Endothelial cell of umbilical vein (primary cell): ENCODE data around the gene DNAI7. TPM values are rescaled to one million over a fixed set of nuclear protein-coding genes. Genes with fewer than 3 reads are reported as not detected.

ENCODE experiments used
- BruUV-seq: library from RNA; stranded (reverse); fragments of 400-500 nt; replicated peaks from 2 replicates; lab custom pipeline; 2021; lab: Mats Ljungman, UMichigan
- CTCF ChIA-PET: fragments of 300-600, 350-600 bp; sonication (Branson Sonifier 250); formaldehyde crosslinking; loops from one replicate; lab custom pipeline; 2021; ENCODE audit warnings: antibody characterized with exemption, inconsistent platforms; lab: Charles Lee
- POLR2A ChIA-PET: fragments of 300-600, 350-600 bp; sonication (Branson Sonifier 250); formaldehyde crosslinking; loops from one replicate; lab custom pipeline; 2021; ENCODE audit warnings: antibody characterized with exemption, inconsistent platforms; lab: Charles Lee
- DNase-seq: peaks from one replicate; pipeline ENCODE4 v3.0.0-alpha.2; 2011; ENCODE audit warnings: low read depth, low spot score
- FAIRE-seq: peaks from 2 replicates; lab custom pipeline; 2011; peaks lifted over from hg19 to GRCh38; lab: Jason Lieb, UNC
- H2AFZ ChIP-seq: 2 replicates; pipeline ENCODE4 v1.6.0; 2012; ENCODE audit warnings: low read depth, low read length, control low read depth, inconsistent platforms
- H3K27ac ChIP-seq: 2 replicates; pipeline ENCODE4 v1.5.1; 2011; ENCODE audit warnings: low read depth, mild to moderate bottlenecking, control low read depth, low read length, moderate library complexity; ENCODE audit not compliant: insufficient read depth
- H3K27me3 ChIP-seq, 2 experiments: 2 replicates each; pipeline versions ENCODE4 v1.6.0 to v1.6.1; 2011; ENCODE audit warnings: low read length in 2 of 2, mixed read lengths in 1 of 2; ENCODE audit not compliant: control insufficient read depth in 2 of 2, insufficient read depth in 2 of 2
- H3K36me3 ChIP-seq, 2 experiments: 2 replicates in 1 of 2; 3 replicates in 1 of 2; pipeline ENCODE4 v1.5.1; 2011; ENCODE audit warnings: low read length in 2 of 2, mild to moderate bottlenecking in 1 of 2, moderate library complexity in 1 of 2; ENCODE audit not compliant: control insufficient read depth in 2 of 2, insufficient read depth in 2 of 2; ENCODE audit errors: extremely low read depth in 1 of 2
- H3K4me1 ChIP-seq: 3 replicates; pipeline ENCODE4 v1.5.1; 2011; ENCODE audit warnings: mild to moderate bottlenecking, low read length; ENCODE audit not compliant: control insufficient read depth, insufficient read depth; ENCODE audit errors: extremely low read depth
- H3K4me2 ChIP-seq: 2 replicates; pipeline ENCODE4 v1.6.1; 2011; ENCODE audit warnings: low read length, control low read depth, mixed read lengths; ENCODE audit not compliant: insufficient read depth
- H3K4me3 ChIP-seq, 3 experiments: fragments of 200-600 bp in 1 of 3; sonication (generic), shearing (Covaris generic) in 1 of 3; replicated peaks in 1 of 3; 2 replicates each; pipeline ENCODE4 v1.5.1; 2011 to 2016; ENCODE audit warnings: control low read depth in 3 of 3, low read length in 3 of 3, mild to moderate bottlenecking in 2 of 3, inconsistent platforms in 1 of 3, low read depth in 1 of 3, moderate library complexity in 1 of 3; ENCODE audit not compliant: insufficient read depth in 1 of 3
- H3K79me2 ChIP-seq: 2 replicates; pipeline ENCODE4 v1.6.0; 2012; ENCODE audit warnings: low read length, inconsistent platforms; ENCODE audit not compliant: control insufficient read depth, insufficient read depth
- H3K9ac ChIP-seq: replicated peaks from 2 replicates; pipeline ENCODE3; 2011; ENCODE audit warnings: low read length, control low read depth; ENCODE audit not compliant: insufficient read depth; ENCODE audit errors: extremely low read depth
- H3K9me1 ChIP-seq: replicated peaks from 3 replicates; pipeline ENCODE4 v1.6.0; 2011; ENCODE audit warnings: mild to moderate bottlenecking, low read length; ENCODE audit not compliant: control insufficient read depth, insufficient read depth; ENCODE audit errors: extremely low read depth
- H3K9me3 ChIP-seq: replicated peaks from 2 replicates; pipeline ENCODE4 v1.5.1; 2012; ENCODE audit warnings: low read length, inconsistent platforms; ENCODE audit not compliant: control insufficient read depth, insufficient read depth
- H4K20me1 ChIP-seq: replicated peaks from 2 replicates; pipeline ENCODE3; 2011; ENCODE audit warnings: mild to moderate bottlenecking, low read length; ENCODE audit not compliant: control insufficient read depth, insufficient read depth; ENCODE audit errors: extremely low read depth
- CTCF ChIP-seq, 2 donors: IDR thresholded peaks; 1 replicate in 1 of 2; 2 replicates in 1 of 2; pipeline ENCODE4 v1.5.1; 2011; ENCODE audit warnings: low read length in 2 of 2, mild to moderate bottlenecking in 2 of 2, moderate library complexity in 2 of 2, control low read depth in 1 of 2, inconsistent platforms in 1 of 2, low read depth in 1 of 2; ENCODE audit not compliant: insufficient read depth in 1 of 2; ENCODE audit errors: extremely low read depth in 1 of 2
- EZH2 ChIP-seq: IDR thresholded peaks from 2 replicates; pipeline ENCODE4 v1.6.1; 2012; ENCODE audit warnings: borderline replicate concordance, low read depth, mild to moderate bottlenecking, moderate library complexity, low read length, inconsistent platforms; ENCODE audit not compliant: severe bottlenecking
- FOS ChIP-seq: IDR thresholded peaks from 2 replicates; pipeline ENCODE4 v1.6.1; 2011; ENCODE audit warnings: mild to moderate bottlenecking, low read length, moderate library complexity, borderline replicate concordance; ENCODE audit not compliant: insufficient read depth
- GATA2 ChIP-seq: IDR thresholded peaks from 2 replicates; pipeline ENCODE4 v1.7.0; 2011; ENCODE audit warnings: low read depth, mild to moderate bottlenecking, moderate library complexity, mixed read lengths, low read length; ENCODE audit not compliant: insufficient read length, insufficient read depth
- JUN ChIP-seq: IDR thresholded peaks from 2 replicates; pipeline ENCODE4 v1.6.1; 2011; ENCODE audit warnings: borderline replicate concordance, low read depth; ENCODE audit not compliant: insufficient read length, insufficient read depth
- MAX ChIP-seq: IDR thresholded peaks from 2 replicates; pipeline ENCODE4 v1.6.1; 2011; ENCODE audit not compliant: insufficient read depth, insufficient read length
- MYC ChIP-seq: IDR thresholded peaks from one replicate; pipeline ENCODE4 v1.6.1; 2011; ENCODE audit warnings: mild to moderate bottlenecking, low read depth, low read length
- POLR2A ChIP-seq: IDR thresholded peaks from 2 replicates; pipeline ENCODE4 v1.6.1; 2012; ENCODE audit warnings: low read depth, mild to moderate bottlenecking, control low read depth, low read length
- POLR2AphosphoS5 ChIP-seq: IDR thresholded peaks from 2 replicates; pipeline ENCODE4 v1.6.1; 2012; ENCODE audit warnings: low read depth, mild to moderate bottlenecking, control low read depth, low read length, moderate library complexity; ENCODE audit not compliant: insufficient read depth
- dilution Hi-C: fragments of 300-500 bp; cut with MboI; formaldehyde crosslinking; loops from one replicate; pipeline ENCODE4 v1.15.0; 2019; ENCODE audit warnings: low sequenced_read_pairs; ENCODE audit not compliant: extremely low pct_ligation_motif_present
- intact Hi-C: fragments of 100-400 bp; cut with micrococcal nuclease; formaldehyde crosslinking; loops from one replicate; pipeline ENCODE4 v1.10.0; 2022
- polyA plus RNA-seq, 4 experiments: library from polyadenylated mRNA; depleted of rRNA in 3 of 4; stranded (reverse) in 3 of 4; unstranded in 1 of 4; fragments of >200 nt; gene quantifications; 2 replicates each; pipeline versions ENCODE4 v1.2.1 to v1.2.3, GENCODE V29; 2011 to 2012; ENCODE audit warnings: missing spikeins in 1 of 4
- total RNA-seq: library from RNA; stranded (reverse); gene quantifications from 2 replicates; pipeline ENCODE4 v1.2.3, GENCODE V29; 2021

Gene DNAI7
- total and polyA plus RNA-seq, 2 donors (not counting 3 experiments of a cell fraction or from before 2014, with no cell fraction given): not detected

- H3K4me3 ChIP-seq: no peak overlapping the region
- no peak overlapping the region for H3K27ac ChIP-seq
- no peaks in the 10 kb centered on the region for H3K27me3 ChIP-seq
- no TSS peak for BruUV-seq
- H3K79me2 ChIP-seq: no peaks in the 10 kb centered on the region
- FAIRE-seq: no peak
- H3K9ac ChIP-seq: no peak overlapping the region
- H3K9me3 ChIP-seq: no peaks in the 10 kb centered on the region
- dilution Hi-C loops (no loop called here), intact Hi-C loops (no loop called here)
- DNase-seq: peak; percentile 61
- H4K20me1 ChIP-seq: no peaks in the 10 kb centered on the region
- H3K9me1 ChIP-seq: no peaks in the 10 kb centered on the region
- peaks cover 10% of the 10 kb centered on the region for H3K4me1 ChIP-seq
- H3K36me3 ChIP-seq: no peaks in the 10 kb centered on the region
- H2AFZ ChIP-seq: peak overlapping the region; percentile 24
- CTCF ChIA-PET: interaction anchor here (0.7 to 1.0 kb wide), 2 partner anchors 72 to 85 kb away, joined by 3 read pairs; no protein-coding TSS in a partner anchor
- peak overlapping the region; percentile 28 for H3K4me2 ChIP-seq
- POLR2A ChIA-PET: interaction anchor here (1.0 kb wide), 1 partner anchor 32 kb away, joined by 3 read pairs; no protein-coding TSS in a partner anchor
- TF ChIP-seq GATA2 (no peak), POLR2A (no peak), EZH2 (no peak), POLR2AphosphoS5 (no peak), JUN (no peak), MYC (no peak), CTCF (IDR thresholded peaks at IDR 0.05; ENCODE audit: extremely low read depth in 1 of 2, insufficient read depth in 1 of 2, low read depth in 1 of 2, low read length in 2 of 2) (no peak), MAX (no peak), FOS (no peak)
Observed at GRCh38 chr12:25083211-25083610, 111.7 kb downstream of the DNAI7 start.
